GM18520 (cell line): ENCODE data around the gene RASA2.
"Not testable (repeated sequence)": the region's sequence is repeated elsewhere in the genome, so short reads cannot be mapped to it uniquely, and the experiment has no call there.

Experiments used
- ATAC-seq: cut with Tn5 transposase; IDR thresholded peaks from one replicate; pipeline ENCODE4 v1.9.1; 2021; ENCODE audit not compliant: unreplicated experiment

Gene RASA2

GRCh38 chr3:141570068-141570467 lies 83.2 kb downstream of the RASA2 start:
- ATAC-seq, result no peak

GRCh38 chr3:141575879-141576743 lies 89.3 kb downstream of the RASA2 start:
- no peak for ATAC-seq

- ATAC-seq, result no peak
These were observed 89.9 kb downstream of the RASA2 start for GRCh38 chr3:141576744-141577052.

- ATAC-seq, result no peak
These were observed 91.6 kb downstream of the RASA2 start for GRCh38 chr3:141578202-141578973.

- no peak for ATAC-seq
These were observed 107.5 kb downstream of the RASA2 start for GRCh38 chr3:141594357-141594756.

- no peak for ATAC-seq
These were observed 111.1 kb downstream of the RASA2 start for GRCh38 chr3:141597931-141598330.

- ATAC-seq, result no peak
These were observed 113.5 kb downstream of the RASA2 start for GRCh38 chr3:141600331-141600730.

- ATAC-seq, result no peak
These were observed 115.9 kb downstream of the RASA2 start for GRCh38 chr3:141602706-141603105.

- no peak for ATAC-seq
These were observed 116.7 kb downstream of the RASA2 start for GRCh38 chr3:141603473-141604035.

- ATAC-seq, result no peak
These were observed 119.1 kb downstream of the RASA2 start for GRCh38 chr3:141605883-141606282.

GRCh38 chr3:141608438-141608837 lies 121.6 kb downstream of the RASA2 start:
- no peak for ATAC-seq

- ATAC-seq, result no peak
These were observed 124.1 kb downstream of the RASA2 start for GRCh38 chr3:141610939-141611338.

GRCh38 chr3:141618103-141618910 lies 131.5 kb downstream of the RASA2 start:
- ATAC-seq, result no peak

GRCh38 chr3:141618938-141619337 lies 132.1 kb downstream of the RASA2 start:
- ATAC-seq, result no peak

- no peak for ATAC-seq
These were observed 132.6 kb downstream of the RASA2 start for GRCh38 chr3:141619450-141619849.

GRCh38 chr3:141623691-141624090 lies 136.9 kb downstream of the RASA2 start:
- no peak for ATAC-seq

- no peak for ATAC-seq
These were observed 138.7 kb downstream of the RASA2 start for GRCh38 chr3:141625506-141625905.

GRCh38 chr3:141628334-141628733 lies 141.5 kb downstream of the RASA2 start:
- ATAC-seq, result not testable (repeated sequence)

GRCh38 chr3:141628868-141629441 lies 142.1 kb downstream of the RASA2 start:
- not testable (repeated sequence) for ATAC-seq

- no peak for ATAC-seq
These were observed 143.1 kb downstream of the RASA2 start for GRCh38 chr3:141629976-141630375.
